ENCODE results near the gene FGF9. TPM values are rescaled to one million over a fixed set of nuclear protein-coding genes. Genes with fewer than 3 reads are reported as not detected.

The FGF9 gene
- total RNA-seq, 2 experiments from 2014 or later, result 1.9 to 2.6 TPM

GRCh38 chr13:21683034-21683733 is 12.3 kb downstream of the FGF9 start:
- H3K9me3 Mint-ChIP-seq, result no peaks in the 10 kb centered on the region
- H3K4me3 Mint-ChIP-seq, result no peak overlapping the region
- H3K4me1 Mint-ChIP-seq, result no peaks in the 10 kb centered on the region
- no peak overlapping the region for H3K27ac Mint-ChIP-seq
- ATAC-seq (ENCODE audit: low read depth) (no peak), DNase-seq (no peak)
- POLR2A ChIA-PET, result no interaction called here
- peaks cover 3% of the 10 kb centered on the region for H3K27me3 Mint-ChIP-seq
- no peaks in the 10 kb centered on the region for H3K36me3 Mint-ChIP-seq

GRCh38 chr13:21684576-21684975 is 13.7 kb downstream of the FGF9 start:
- Mint-ChIP-seq H3K9me3 (no peaks in the 10 kb centered on the region), H3K27me3 (peaks cover 3% of the 10 kb centered on the region), H3K4me3 (no peak overlapping the region), H3K27ac (no peak overlapping the region), H3K36me3 (no peaks in the 10 kb centered on the region), H3K4me1 (no peaks in the 10 kb centered on the region)
- DNase-seq (no peak), ATAC-seq (ENCODE audit: low read depth) (no peak)
- POLR2A ChIA-PET, result no interaction called here

GRCh38 chr13:21685485-21686064 is 14.7 kb downstream of the FGF9 start:
- DNase-seq (no peak), ATAC-seq (ENCODE audit: low read depth) (no peak)
- no peaks in the 10 kb centered on the region for H3K4me1 Mint-ChIP-seq
- no peak overlapping the region for H3K4me3 Mint-ChIP-seq
- no peaks in the 10 kb centered on the region for H3K36me3 Mint-ChIP-seq
- POLR2A ChIA-PET, result no interaction called here
- H3K9me3 Mint-ChIP-seq, result no peaks in the 10 kb centered on the region
- no peak overlapping the region for H3K27ac Mint-ChIP-seq
- peaks cover 3% of the 10 kb centered on the region for H3K27me3 Mint-ChIP-seq

- peak; percentile 39 for ATAC-seq (ENCODE audit: low read depth)
Measured at GRCh38 chr13:21686751-21687391, 16.0 kb downstream of the FGF9 start.

DNA sequence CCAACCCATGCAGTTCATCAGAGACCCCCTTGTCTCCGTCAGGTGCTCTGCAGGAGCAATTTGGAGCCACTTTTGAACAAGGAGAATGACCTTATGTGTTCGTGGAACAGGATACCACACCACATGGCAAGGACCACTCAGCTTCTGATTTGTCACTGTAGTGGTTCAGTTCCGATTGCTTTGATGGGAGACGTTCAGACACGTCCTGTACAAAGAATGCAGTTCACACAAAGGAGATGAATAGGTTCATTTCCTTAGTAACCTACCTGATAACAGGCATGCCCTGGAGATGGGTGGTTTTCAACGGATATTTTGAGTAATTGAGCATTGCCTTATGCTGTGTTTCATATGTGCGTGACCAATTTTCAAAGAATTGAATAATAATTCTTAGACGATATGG is 17.2 kb downstream of the FGF9 start:
- POLR2A ChIA-PET, result interaction anchor here (0.6 kb wide), 1 partner anchor 129 kb away, joined by 6 read pairs; no protein-coding TSS in a partner anchor
- H3K27ac Mint-ChIP-seq, result no peak overlapping the region
- no peaks in the 10 kb centered on the region for H3K4me1 Mint-ChIP-seq
- H3K4me3 Mint-ChIP-seq, result no peak overlapping the region
- DNase-seq, result no peak
- ATAC-seq (ENCODE audit: low read depth), result no peak
- H3K9me3 Mint-ChIP-seq, result no peaks in the 10 kb centered on the region
- peaks cover 3% of the 10 kb centered on the region for H3K27me3 Mint-ChIP-seq
- no peaks in the 10 kb centered on the region for H3K36me3 Mint-ChIP-seq

More at GRCh38 chr13:21686751-21687391, 16.0 kb downstream of the FGF9 start:
- no peaks in the 10 kb centered on the region for H3K36me3 Mint-ChIP-seq
- peaks cover 3% of the 10 kb centered on the region for H3K27me3 Mint-ChIP-seq
- no peaks in the 10 kb centered on the region for H3K9me3 Mint-ChIP-seq
- POLR2A ChIA-PET, result no interaction called here
- H3K4me1 Mint-ChIP-seq, result no peaks in the 10 kb centered on the region
- DNase-seq, result no peak
- H3K4me3 Mint-ChIP-seq, result no peak overlapping the region
- H3K27ac Mint-ChIP-seq, result no peak overlapping the region

GRCh38 chr13:21689097-21689496 is 18.2 kb downstream of the FGF9 start:
- ATAC-seq (ENCODE audit: low read depth) (no peak), DNase-seq (no peak)
- POLR2A ChIA-PET, result no interaction called here
- no peaks in the 10 kb centered on the region for H3K9me3 Mint-ChIP-seq
- no peak overlapping the region for H3K27ac Mint-ChIP-seq
- H3K27me3 Mint-ChIP-seq, result no peaks in the 10 kb centered on the region
- H3K4me1 Mint-ChIP-seq, result no peaks in the 10 kb centered on the region
- no peaks in the 10 kb centered on the region for H3K36me3 Mint-ChIP-seq
- H3K4me3 Mint-ChIP-seq, result no peak overlapping the region

GRCh38 chr13:21690955-21691354 is 20.1 kb downstream of the FGF9 start:
- POLR2A ChIA-PET, result no interaction called here
- H3K4me1 Mint-ChIP-seq, result no peaks in the 10 kb centered on the region
- no peaks in the 10 kb centered on the region for H3K27me3 Mint-ChIP-seq
- no peaks in the 10 kb centered on the region for H3K36me3 Mint-ChIP-seq
- no peaks in the 10 kb centered on the region for H3K9me3 Mint-ChIP-seq
- ATAC-seq (ENCODE audit: low read depth), result no peak
- H3K4me3 Mint-ChIP-seq, result no peak overlapping the region
- H3K27ac Mint-ChIP-seq, result no peak overlapping the region
- no peak for DNase-seq

- ATAC-seq (ENCODE audit: low read depth) (no peak), DNase-seq (no peak)
- POLR2A ChIA-PET, result no interaction called here
- H3K4me3 Mint-ChIP-seq, result no peak overlapping the region
- no peaks in the 10 kb centered on the region for H3K9me3 Mint-ChIP-seq
- H3K27ac Mint-ChIP-seq, result no peak overlapping the region
- no peaks in the 10 kb centered on the region for H3K36me3 Mint-ChIP-seq
- no peaks in the 10 kb centered on the region for H3K27me3 Mint-ChIP-seq
- H3K4me1 Mint-ChIP-seq, result no peaks in the 10 kb centered on the region
Measured at GRCh38 chr13:21691500-21691899, 20.6 kb downstream of the FGF9 start.

DNA sequence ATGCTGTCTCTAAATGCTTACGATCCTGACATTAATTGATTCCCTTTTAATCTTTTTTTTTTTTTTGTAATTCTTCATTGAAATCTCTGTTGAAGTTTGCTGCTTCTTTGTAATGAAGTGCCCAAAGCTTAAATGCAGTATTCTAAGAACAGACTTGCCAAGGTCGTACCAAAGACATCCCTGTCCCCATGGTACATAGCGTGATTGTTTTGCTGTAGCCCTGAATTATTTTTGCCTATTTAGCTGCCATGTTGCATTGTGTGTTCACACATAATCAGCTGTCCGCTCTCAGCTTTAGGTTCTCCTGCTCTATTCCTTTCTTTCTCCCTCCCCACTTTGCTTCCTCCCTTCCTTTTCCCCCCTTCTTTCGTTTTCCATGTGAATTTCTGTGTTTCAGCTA is 21.1 kb downstream of the FGF9 start:
- Mint-ChIP-seq H3K9me3 (no peaks in the 10 kb centered on the region), H3K4me3 (no peak overlapping the region), H3K27me3 (no peaks in the 10 kb centered on the region), H3K36me3 (no peaks in the 10 kb centered on the region), H3K4me1 (no peaks in the 10 kb centered on the region), H3K27ac (no peak overlapping the region)
- DNase-seq, result no peak
- POLR2A ChIA-PET, result no interaction called here
- no peak for ATAC-seq (ENCODE audit: low read depth)

DNA sequence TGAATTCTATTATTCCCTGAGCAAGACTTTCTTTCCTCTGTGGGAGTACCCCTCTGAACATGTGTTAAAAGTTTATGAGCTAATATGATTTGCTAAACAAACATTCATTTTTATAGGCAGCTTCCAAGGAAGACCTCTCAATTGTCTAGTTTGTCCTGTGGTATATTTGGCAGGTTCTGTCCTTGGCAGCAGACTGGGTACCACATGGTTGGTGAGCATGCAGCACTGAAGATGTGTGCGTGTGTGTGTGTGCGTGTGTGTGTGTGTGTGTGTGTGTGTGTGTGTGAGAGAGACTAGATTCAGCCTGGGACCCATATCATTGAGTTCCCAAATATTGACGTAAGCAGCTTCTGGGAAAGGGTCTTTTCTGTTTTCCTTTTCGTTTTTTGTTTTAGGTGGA is 24.0 kb downstream of the FGF9 start:
- no peak overlapping the region for H3K4me3 Mint-ChIP-seq
- no peaks in the 10 kb centered on the region for H3K27me3 Mint-ChIP-seq
- no peaks in the 10 kb centered on the region for H3K36me3 Mint-ChIP-seq
- H3K4me1 Mint-ChIP-seq, result no peaks in the 10 kb centered on the region
- ATAC-seq (ENCODE audit: low read depth) (no peak), DNase-seq (no peak)
- H3K27ac Mint-ChIP-seq, result no peak overlapping the region
- H3K9me3 Mint-ChIP-seq, result no peaks in the 10 kb centered on the region
- POLR2A ChIA-PET, result no interaction called here

DNA sequence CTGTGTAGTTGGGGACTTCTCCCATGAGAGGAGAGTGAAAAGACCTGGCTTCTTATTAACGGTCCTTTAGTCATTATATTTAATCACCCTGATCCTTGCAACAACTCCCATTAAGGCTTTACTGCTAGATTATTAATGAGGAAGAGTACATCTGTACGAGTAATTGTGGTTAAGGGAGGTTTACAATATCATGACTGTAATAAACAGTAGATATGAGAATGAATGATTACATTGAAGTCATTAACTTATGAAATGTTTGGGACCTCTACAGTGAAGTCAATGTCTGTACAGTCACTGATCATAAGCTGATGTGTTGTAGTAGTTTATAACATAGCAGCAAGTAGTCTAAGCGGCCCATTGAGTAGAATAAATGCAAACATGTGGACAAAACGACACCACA is 24.7 kb downstream of the FGF9 start:
- H3K27ac Mint-ChIP-seq, result no peak overlapping the region
- POLR2A ChIA-PET, result no interaction called here
- H3K9me3 Mint-ChIP-seq, result no peaks in the 10 kb centered on the region
- no peaks in the 10 kb centered on the region for H3K4me1 Mint-ChIP-seq
- DNase-seq, result no peak
- no peaks in the 10 kb centered on the region for H3K36me3 Mint-ChIP-seq
- H3K4me3 Mint-ChIP-seq, result no peak overlapping the region
- H3K27me3 Mint-ChIP-seq, result no peaks in the 10 kb centered on the region
- no peak for ATAC-seq (ENCODE audit: low read depth)

DNA sequence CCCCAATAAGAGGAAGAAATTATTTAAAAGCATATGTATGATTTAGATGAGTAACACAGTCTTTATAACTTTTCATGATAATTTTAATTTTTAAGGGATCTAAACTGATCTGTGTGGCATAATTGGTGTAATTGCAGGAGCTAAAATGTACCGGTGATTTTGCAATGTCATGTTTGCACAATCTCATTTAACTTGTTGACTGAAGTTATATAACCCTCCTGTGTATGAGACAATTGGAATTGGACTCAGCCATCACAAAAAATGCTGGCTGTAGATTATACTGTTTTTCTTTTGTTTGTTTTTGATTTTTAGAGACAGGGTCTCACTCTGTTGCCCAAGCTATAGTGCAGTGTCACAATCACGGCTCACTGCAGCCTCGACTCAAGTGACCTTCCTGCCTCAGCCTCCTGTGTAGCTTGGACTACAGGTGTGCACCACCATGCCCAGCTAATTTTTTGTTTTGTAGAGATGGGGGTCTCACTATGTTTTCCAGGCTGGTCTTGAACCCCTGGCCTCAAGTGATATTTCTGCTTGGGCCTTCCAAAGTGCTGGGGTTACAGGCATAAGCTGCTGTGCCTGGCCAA is 26.1 kb downstream of the FGF9 start:
- ATAC-seq (ENCODE audit: low read depth), result no peak
- no peak for DNase-seq
- POLR2A ChIA-PET, result no interaction called here

GRCh38 chr13:21698817-21699679 is 28.2 kb downstream of the FGF9 start:
- Mint-ChIP-seq H3K9me3 (no peaks in the 10 kb centered on the region), H3K4me1 (no peaks in the 10 kb centered on the region), H3K27me3 (no peaks in the 10 kb centered on the region), H3K27ac (no peak overlapping the region), H3K36me3 (no peaks in the 10 kb centered on the region), H3K4me3 (no peak overlapping the region)
- ATAC-seq (ENCODE audit: low read depth) (no peak), DNase-seq (no peak)
- POLR2A ChIA-PET, result no interaction called here

More for the DNA sequence above, 26.1 kb downstream of the FGF9 start:
- Mint-ChIP-seq H3K9me3 (no peaks in the 10 kb centered on the region), H3K27ac (no peak overlapping the region), H3K36me3 (no peaks in the 10 kb centered on the region), H3K4me3 (no peak overlapping the region), H3K4me1 (no peaks in the 10 kb centered on the region), H3K27me3 (no peaks in the 10 kb centered on the region)
